Stimulated activated CD8-positive, alpha-beta memory T cell treated with anti-CD3 and anti-CD28 coated beads, Interleukin-4, amount 100 ng/mL, for 1 hour (primary cell): ENCODE data around the gene CDK14.

ENCODE experiments used
- DNase-seq, 2 donors: peaks; one replicate each; pipeline ENCODE4 v3.0.0-alpha.2; 2020; ENCODE audit warnings: low read depth in 2 of 2, low spot score in 1 of 2

CDK14 gene

GRCh38 chr7:91240376-91240941 is 644.3 kb downstream of the CDK14 start:
- no peak for DNase-seq

GRCh38 chr7:91242097-91242844 is 646.1 kb downstream of the CDK14 start:
- DNase-seq, result no peak

GRCh38 chr7:91243591-91244301 is 647.6 kb downstream of the CDK14 start:
- no peak for DNase-seq

- DNase-seq, result no peak
Observed at GRCh38 chr7:91247500-91247899, 651.4 kb downstream of the CDK14 start.

GRCh38 chr7:91248996-91249395 is 652.9 kb downstream of the CDK14 start:
- no peak for DNase-seq

- DNase-seq, result no peak
Observed at GRCh38 chr7:91249506-91250233, 653.5 kb downstream of the CDK14 start.

- no peak for DNase-seq
Observed at GRCh38 chr7:91250706-91251105, 654.6 kb downstream of the CDK14 start.

- DNase-seq, result no peak
Observed at GRCh38 chr7:91251877-91252276, 655.8 kb downstream of the CDK14 start.
